ENCODE data around the gene NEMP1. TPM values are rescaled to one million over a fixed set of nuclear protein-coding genes. Genes with fewer than 3 reads are reported as not detected.
"Not testable (repeated sequence)": the region's sequence is repeated elsewhere in the genome, so short reads cannot be mapped to it uniquely, and the experiment has no call there.

The NEMP1 gene
- total RNA-seq, 1 experiment from 2014 or later, result 30.4 TPM

GRCh38 chr12:57031138-57031725 lies 47.4 kb downstream of the NEMP1 start:
- DNase-seq (ENCODE audit: low read depth), result no peak

GRCh38 chr12:57029457-57029856 lies 49.1 kb downstream of the NEMP1 start:
- DNase-seq (ENCODE audit: low read depth), result no peak

GRCh38 chr12:57027805-57028153 lies 50.8 kb downstream of the NEMP1 start:
- no peak for DNase-seq (ENCODE audit: low read depth)

GRCh38 chr12:57027011-57027804 lies 51.4 kb downstream of the NEMP1 start:
- no peak for DNase-seq (ENCODE audit: low read depth)

- no peak for DNase-seq (ENCODE audit: low read depth)
These were observed 53.4 kb downstream of the NEMP1 start for GRCh38 chr12:57025196-57025595.

- DNase-seq (ENCODE audit: low read depth), result not testable (repeated sequence)
These were observed 56.3 kb downstream of the NEMP1 start for GRCh38 chr12:57022324-57022723.

- DNase-seq (ENCODE audit: low read depth), result no peak
These were observed 58.4 kb downstream of the NEMP1 start for GRCh38 chr12:57019983-57020719.

GRCh38 chr12:57018906-57019305 lies 59.7 kb downstream of the NEMP1 start:
- no peak for DNase-seq (ENCODE audit: low read depth)

- not testable (repeated sequence) for DNase-seq (ENCODE audit: low read depth)
These were observed 60.2 kb downstream of the NEMP1 start for GRCh38 chr12:57018353-57018752.

GRCh38 chr12:57016348-57016747 lies 62.2 kb downstream of the NEMP1 start, which contains the start of gene TAC3:
TAC3 (minus strand) TSS chr12:57016529; CDS start chr12:57015797, 732 bp downstream.
- DNase-seq (ENCODE audit: low read depth), result no peak

- no peak for DNase-seq (ENCODE audit: low read depth)
These were observed 65.8 kb downstream of the NEMP1 start for GRCh38 chr12:57012600-57013465.

- no peak for DNase-seq (ENCODE audit: low read depth)
These were observed 66.9 kb downstream of the NEMP1 start for GRCh38 chr12:57011438-57012424.

GRCh38 chr12:57010627-57011247 lies 67.9 kb downstream of the NEMP1 start:
- DNase-seq (ENCODE audit: low read depth), result no peak

- DNase-seq (ENCODE audit: low read depth), result no peak
These were observed 68.5 kb downstream of the NEMP1 start for GRCh38 chr12:57009949-57010626.

- peak; percentile 59 for DNase-seq (ENCODE audit: low read depth)
These were observed 70.4 kb downstream of the NEMP1 start for GRCh38 chr12:57008178-57008577.

GRCh38 chr12:57006809-57007475 lies 71.6 kb downstream of the NEMP1 start:
- DNase-seq (ENCODE audit: low read depth), result peak; percentile 3

- peak; percentile 57 for DNase-seq (ENCODE audit: low read depth)
These were observed 72.4 kb downstream of the NEMP1 start, which contains the start of gene ZBTB39 for GRCh38 chr12:57005980-57006808. ZBTB39 (minus strand) TSS chr12:57006546; CDS start chr12:57004917, 1,629 bp downstream.

Data from RPMI7951 (cell line).